HepG2 (cell line): Measurements from ENCODE around the gene GFER. TPM values are rescaled to one million over a fixed set of nuclear protein-coding genes. Genes with fewer than 3 reads are reported as not detected.

ENCODE experiments used
- ATAC-seq: fragments of 200-7000 bp; cut with Tn5 transposase; 3 replicates; pipeline ENCODE4 v1.9.1; 2020; ENCODE audit warnings: mild to moderate bottlenecking, moderate library complexity
- BruUV-seq: library from RNA; stranded (reverse); fragments of 400-500 nt; replicated peaks from 2 replicates; lab custom pipeline; 2021; lab: Mats Ljungman, UMichigan
- CTCF ChIA-PET: fragments of 300-600 bp; formaldehyde crosslinking; extraction: SDS; loops from one replicate; lab custom pipeline; 2021; ENCODE audit warnings: low total read pairs, inconsistent platforms, low intra/inter-chr PET ratio; lab: Yijun Ruan, JAX
- POLR2A ChIA-PET: fragments of 350-600 bp; sonication (Branson Sonifier 250); formaldehyde crosslinking; loops from one replicate; lab custom pipeline; 2020; ENCODE audit warnings: antibody characterized with exemption, inconsistent platforms; lab: Yijun Ruan, JAX
- DNase-seq: peaks from one replicate; pipeline ENCODE4 v3.0.0-alpha.2; 2015; ENCODE audit warnings: low spot score
- FAIRE-seq: peaks from 3 replicates; lab custom pipeline; 2011; peaks lifted over from hg19 to GRCh38; lab: Jason Lieb, UNC
- H2AFZ ChIP-seq: one replicate; pipeline ENCODE4 v1.6.1; 2011; ENCODE audit warnings: low read length, inconsistent platforms
- H3K27ac ChIP-seq: fragments of 300-600 bp; 3 replicates; pipeline ENCODE4 v1.8.0; 2011; ENCODE audit warnings: mixed run types, mild to moderate bottlenecking, mixed read lengths, low read length, inconsistent platforms; ENCODE audit not compliant: insufficient read depth; ENCODE audit errors: extremely low read length
- H3K27me3 ChIP-seq, 2 experiments: fragments of 200-600 bp in 1 of 2; 2 replicates in 1 of 2; 3 replicates in 1 of 2; pipeline versions ENCODE4 v1.6.0 to v1.8.0; 2011; ENCODE audit warnings: low read length in 2 of 2, mild to moderate bottlenecking in 2 of 2, moderate library complexity in 2 of 2, inconsistent platforms in 1 of 2; ENCODE audit not compliant: insufficient read depth in 2 of 2, control insufficient read depth in 1 of 2
- H3K36me3 ChIP-seq, 2 experiments: fragments of 200-600 bp in 1 of 2; replicated peaks in 1 of 2; 2 replicates in 1 of 2; 3 replicates in 1 of 2; pipeline versions ENCODE4 v1.5.1 to v1.8.0; 2011; ENCODE audit warnings: low read length in 2 of 2, inconsistent platforms in 1 of 2; ENCODE audit not compliant: insufficient read depth in 2 of 2, control insufficient read depth in 1 of 2
- H3K4me1 ChIP-seq: 2 replicates; pipeline ENCODE4 v1.5.1; 2012; ENCODE audit warnings: low read length, inconsistent platforms; ENCODE audit not compliant: insufficient read depth
- H3K4me2 ChIP-seq: 2 replicates; pipeline ENCODE4 v1.6.0; 2011; ENCODE audit warnings: low read depth, low read length, inconsistent platforms
- H3K4me3 ChIP-seq, 3 experiments: fragments of 200-600 bp in 1 of 3; sonication (generic), shearing (Covaris generic) in 1 of 3; replicated peaks in 1 of 3; 2 replicates each; pipeline ENCODE4 v1.5.1; 2011 to 2016; ENCODE audit warnings: low read length in 3 of 3, inconsistent platforms in 2 of 3, low read depth in 2 of 3, mild to moderate bottlenecking in 2 of 3, control low read depth in 1 of 3, mixed read lengths in 1 of 3; ENCODE audit not compliant: insufficient read depth in 1 of 3
- H3K79me2 ChIP-seq: one replicate; pipeline ENCODE4 v1.6.1; 2011; ENCODE audit warnings: low read length, inconsistent platforms; ENCODE audit not compliant: insufficient read depth
- H3K9ac ChIP-seq: 2 replicates; pipeline ENCODE4 v1.6.0; 2011; ENCODE audit warnings: mild to moderate bottlenecking, low read depth, low read length, inconsistent platforms; ENCODE audit not compliant: insufficient read depth
- H3K9me3 ChIP-seq: 2 replicates; pipeline ENCODE4 v1.5.1; 2012; ENCODE audit warnings: mild to moderate bottlenecking, low read length
- H4K20me1 ChIP-seq: 2 replicates; pipeline ENCODE4 v1.6.0; 2011; ENCODE audit warnings: inconsistent platforms, mild to moderate bottlenecking, low read length, moderate library complexity; ENCODE audit not compliant: insufficient read depth
- CENPBD1 ChIP-seq: sonication (generic); formaldehyde crosslinking; IDR thresholded peaks from 2 replicates; pipeline ENCODE4 v1.8.0; 2022; ENCODE audit warnings: missing genetic modification reagents, low read depth, mild to moderate bottlenecking, borderline replicate concordance
- FOXA1 ChIP-seq, 2 experiments: fragments of 450-650 bp in 1 of 2; sonication (generic) in 1 of 2; formaldehyde crosslinking in 1 of 2; IDR thresholded peaks; 2 replicates each; pipeline versions ENCODE4 v1.4.0 to v1.6.1; 2016 to 2020; ENCODE audit warnings: missing genetic modification reagents in 1 of 2
- HIVEP1 ChIP-seq: sonication (generic); formaldehyde crosslinking; IDR thresholded peaks from 2 replicates; pipeline ENCODE4 v1.4.0; 2020; ENCODE audit warnings: mild to moderate bottlenecking, missing genetic modification reagents
- NFKBIZ ChIP-seq: IDR thresholded peaks from 2 replicates; pipeline ENCODE4 v1.6.1; 2018; ENCODE audit warnings: missing genetic modification reagents, missing compliant biosample characterization
- PITX1 ChIP-seq: sonication (generic); formaldehyde crosslinking; IDR thresholded peaks from 2 replicates; pipeline ENCODE4 v1.5.1; 2020; ENCODE audit warnings: mild to moderate bottlenecking, missing genetic modification reagents
- SRSF1 ChIP-seq: fragments of 200-400 bp; formaldehyde crosslinking; optimal IDR thresholded peaks from 2 replicates; pipeline ENCODE3; 2017; ENCODE audit warnings: mild to moderate bottlenecking, low read depth, low read length, moderate library complexity
- ZFX ChIP-seq: sonication (generic); formaldehyde crosslinking; IDR thresholded peaks from 2 replicates; pipeline ENCODE4 v1.4.0; 2020; ENCODE audit warnings: mild to moderate bottlenecking, low read depth, missing genetic modification reagents, moderate library complexity
- ZNF232 ChIP-seq: sonication (generic); formaldehyde crosslinking; IDR thresholded peaks from 2 replicates; pipeline ENCODE4 v1.4.0; 2020; ENCODE audit warnings: missing genetic modification reagents, borderline replicate concordance
- ZNF549 ChIP-seq: sonication (generic); formaldehyde crosslinking; IDR thresholded peaks from 2 replicates; pipeline ENCODE4 v1.5.0; 2020; ENCODE audit warnings: missing genetic modification reagents
- ZNF563 ChIP-seq: sonication (generic); formaldehyde crosslinking; IDR thresholded peaks from 2 replicates; pipeline ENCODE4 v1.8.0; 2022; ENCODE audit warnings: mild to moderate bottlenecking, moderate library complexity, missing genetic modification reagents
- WGBS: methylation state at CpG from one replicate; pipeline ENCODE4 v1.1.6; 2017; ENCODE audit warnings: low lambda C conversion rate; 5-methylcytosine and 5-hydroxymethylcytosine counted together
- in situ Hi-C: cut with HindIII; loops from 2 replicates; pipeline ENCODE4 v1.10.0; 2017; ENCODE audit warnings: low pct_unique_long_range_greater_than_20kb; ENCODE audit not compliant: extremely low pct_ligation_motif_present
- intact Hi-C: fragments of 100-400 bp; cut with micrococcal nuclease; formaldehyde crosslinking; loops from one replicate; pipeline ENCODE4 v1.10.0; 2022; ENCODE audit not compliant: unreplicated experiment
- polyA plus RNA-seq, 8 experiments: library from polyadenylated mRNA; depleted of rRNA in 3 of 8; stranded (reverse) in 7 of 8; unstranded in 1 of 8; fragments of >200 nt; fragmentation: Illumina TruSeq in 4 of 8; extraction: Trizol in 4 of 8; gene quantifications; 2 replicates each; pipeline versions ENCODE4 v1.2.1 to v1.2.3, GENCODE V29; 2011 to 2016; ENCODE audit warnings: low read depth in 4 of 8, missing spikeins in 1 of 8, mixed read lengths in 1 of 8; ENCODE audit not compliant: insufficient read depth in 1 of 8
- total RNA-seq, 5 experiments: library from RNA; depleted of rRNA; stranded (reverse); fragments of >200 nt; fragmentation: Illumina TruSeq; extraction: Trizol; gene quantifications; 2 replicates each; pipeline ENCODE4 v1.2.3, GENCODE V29; 2016; ENCODE audit warnings: low read depth in 1 of 5
- TF ChIP-seq, protein P1 (sequence below): IDR thresholded peaks from 2 replicates; pipeline ENCODE4 v1.6.1; 2012; ENCODE audit warnings: inconsistent platforms
- TF ChIP-seq, protein P2 (sequence below): sonication (generic); formaldehyde crosslinking; IDR thresholded peaks from 2 replicates; pipeline ENCODE4 v1.5.1; 2020; ENCODE audit warnings: mild to moderate bottlenecking, missing genetic modification reagents, moderate library complexity
- TF ChIP-seq, protein P3 (sequence below): sonication (generic); formaldehyde crosslinking; IDR thresholded peaks from 2 replicates; pipeline ENCODE4; 2020; ENCODE audit warnings: missing genetic modification reagents, mild to moderate bottlenecking, borderline replicate concordance

The GFER gene
- total and polyA plus RNA-seq, 2 of the 13 experiments (the other 11 are each of a cell fraction or from before 2014, with no cell fraction given), result 28.6 to 71.7 TPM

DNA sequence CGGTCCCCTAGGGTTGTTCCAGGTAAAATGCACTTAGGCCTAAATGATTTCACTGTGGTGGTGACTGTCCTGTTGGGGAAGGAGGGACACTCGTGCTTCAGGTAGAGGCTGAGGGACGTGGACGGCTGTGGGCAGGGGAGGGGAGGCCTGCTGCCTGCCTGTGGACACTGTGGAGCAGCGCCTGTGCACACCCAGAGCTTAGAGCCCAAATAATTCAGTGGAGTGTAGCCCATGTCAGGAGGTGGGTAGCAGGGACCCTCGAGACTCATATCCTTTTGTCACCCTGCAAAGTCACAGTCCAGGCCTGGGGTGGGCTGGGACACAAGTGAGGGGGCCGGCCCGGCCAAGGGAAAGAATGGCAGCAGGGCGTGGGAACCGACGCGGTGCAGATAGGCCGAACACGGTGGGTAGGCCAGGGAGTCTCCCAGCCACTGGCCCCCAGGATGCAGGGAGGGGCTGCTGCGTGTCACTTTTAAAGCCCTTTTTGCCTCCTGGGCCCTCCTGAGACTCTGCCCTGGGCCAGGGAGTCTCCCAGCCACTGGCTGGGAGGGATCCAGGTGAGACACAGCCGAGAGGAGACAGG lies 42.0 kb downstream of the GFER start:
- Histone ChIP-seq H2AFZ (no peak overlapping the region), H3K4me3 (peak overlapping the region; percentile 45 to 79 (median 58)), H3K4me1 (peaks cover 62% of the 10 kb centered on the region), H3K36me3 (no peaks in the 10 kb centered on the region), H3K27ac (no peak overlapping the region), H3K9me3 (no peaks in the 10 kb centered on the region), H4K20me1 (0 out of 2 replicates have a peak, but pooled peaks cover 7% of the 10 kb centered on the region), H3K9ac (peak overlapping the region; percentile 60; the same call in 1 of the 2 replicates), H3K79me2 (peaks cover 3% of the 10 kb centered on the region), H3K27me3 (peaks cover 1 to 9% of the 10 kb centered on the region in 2 experiments; a peak in 2 of 5 replicates), H3K4me2 (peak overlapping the region; percentile 81)
- CTCF ChIA-PET, result no interaction called here
- intact Hi-C loops (no loop called here), in situ Hi-C loops (no loop called here)
- FAIRE-seq (no peak), DNase-seq (no peak), ATAC-seq (peak; percentile 1; the same call in 2 of the 3 replicates)
- 14% methylated on average over 1 of the region's 16 CpGs for WGBS
- BruUV-seq, result no TSS peak
- POLR2A ChIA-PET, result interaction anchor here (1.0 to 6.2 kb wide), 4 partner anchors 8 to 129 kb away, joined by 3 to 62 read pairs (median 32); partner anchors contain the start of gene TRAF7
- no peak for TF ChIP-seq ZNF549 (CRISPR knock-in tag)
- peak; percentile 17; the same call in 1 of the 2 replicates for TF ChIP-seq HIVEP1
- TF ChIP-seq, protein P1, sequence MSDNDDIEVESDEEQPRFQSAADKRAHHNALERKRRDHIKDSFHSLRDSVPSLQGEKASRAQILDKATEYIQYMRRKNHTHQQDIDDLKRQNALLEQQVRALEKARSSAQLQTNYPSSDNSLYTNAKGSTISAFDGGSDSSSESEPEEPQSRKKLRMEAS, result 0 out of 2 replicates have a peak, but pooled peaks have one; percentile 19
- peak; percentile 85 for TF ChIP-seq SRSF1
- peak; percentile 57 for TF ChIP-seq ZFX (CRISPR knock-in tag)
- 0 out of 2 replicates have a peak, but pooled peaks have one; percentile 34 for TF ChIP-seq PITX1
- TF ChIP-seq FOXA1 (IDR thresholded peaks at IDR 0.05), result no peak
- no peak for TF ChIP-seq FOXA1 (CRISPR knock-in tag; IDR thresholded peaks at IDR 0.05)
- no peak for TF ChIP-seq CENPBD1 (CRISPR knock-in tag)
- no peak for TF ChIP-seq NFKBIZ (CRISPR knock-in tag)
- TF ChIP-seq, protein P2, sequence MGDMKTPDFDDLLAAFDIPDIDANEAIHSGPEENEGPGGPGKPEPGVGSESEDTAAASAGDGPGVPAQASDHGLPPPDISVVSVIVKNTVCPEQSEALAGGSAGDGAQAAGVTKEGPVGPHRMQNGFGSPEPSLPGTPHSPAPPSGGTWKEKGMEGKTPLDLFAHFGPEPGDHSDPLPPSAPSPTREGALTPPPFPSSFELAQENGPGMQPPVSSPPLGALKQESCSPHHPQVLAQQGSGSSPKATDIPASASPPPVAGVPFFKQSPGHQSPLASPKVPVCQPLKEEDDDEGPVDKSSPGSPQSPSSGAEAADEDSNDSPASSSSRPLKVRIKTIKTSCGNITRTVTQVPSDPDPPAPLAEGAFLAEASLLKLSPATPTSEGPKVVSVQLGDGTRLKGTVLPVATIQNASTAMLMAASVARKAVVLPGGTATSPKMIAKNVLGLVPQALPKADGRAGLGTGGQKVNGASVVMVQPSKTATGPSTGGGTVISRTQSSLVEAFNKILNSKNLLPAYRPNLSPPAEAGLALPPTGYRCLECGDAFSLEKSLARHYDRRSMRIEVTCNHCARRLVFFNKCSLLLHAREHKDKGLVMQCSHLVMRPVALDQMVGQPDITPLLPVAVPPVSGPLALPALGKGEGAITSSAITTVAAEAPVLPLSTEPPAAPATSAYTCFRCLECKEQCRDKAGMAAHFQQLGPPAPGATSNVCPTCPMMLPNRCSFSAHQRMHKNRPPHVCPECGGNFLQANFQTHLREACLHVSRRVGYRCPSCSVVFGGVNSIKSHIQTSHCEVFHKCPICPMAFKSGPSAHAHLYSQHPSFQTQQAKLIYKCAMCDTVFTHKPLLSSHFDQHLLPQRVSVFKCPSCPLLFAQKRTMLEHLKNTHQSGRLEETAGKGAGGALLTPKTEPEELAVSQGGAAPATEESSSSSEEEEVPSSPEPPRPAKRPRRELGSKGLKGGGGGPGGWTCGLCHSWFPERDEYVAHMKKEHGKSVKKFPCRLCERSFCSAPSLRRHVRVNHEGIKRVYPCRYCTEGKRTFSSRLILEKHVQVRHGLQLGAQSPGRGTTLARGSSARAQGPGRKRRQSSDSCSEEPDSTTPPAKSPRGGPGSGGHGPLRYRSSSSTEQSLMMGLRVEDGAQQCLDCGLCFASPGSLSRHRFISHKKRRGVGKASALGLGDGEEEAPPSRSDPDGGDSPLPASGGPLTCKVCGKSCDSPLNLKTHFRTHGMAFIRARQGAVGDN (CRISPR knock-in tag), result peak; percentile 30; the same call in 1 of the 2 replicates
- TF ChIP-seq, protein P3, sequence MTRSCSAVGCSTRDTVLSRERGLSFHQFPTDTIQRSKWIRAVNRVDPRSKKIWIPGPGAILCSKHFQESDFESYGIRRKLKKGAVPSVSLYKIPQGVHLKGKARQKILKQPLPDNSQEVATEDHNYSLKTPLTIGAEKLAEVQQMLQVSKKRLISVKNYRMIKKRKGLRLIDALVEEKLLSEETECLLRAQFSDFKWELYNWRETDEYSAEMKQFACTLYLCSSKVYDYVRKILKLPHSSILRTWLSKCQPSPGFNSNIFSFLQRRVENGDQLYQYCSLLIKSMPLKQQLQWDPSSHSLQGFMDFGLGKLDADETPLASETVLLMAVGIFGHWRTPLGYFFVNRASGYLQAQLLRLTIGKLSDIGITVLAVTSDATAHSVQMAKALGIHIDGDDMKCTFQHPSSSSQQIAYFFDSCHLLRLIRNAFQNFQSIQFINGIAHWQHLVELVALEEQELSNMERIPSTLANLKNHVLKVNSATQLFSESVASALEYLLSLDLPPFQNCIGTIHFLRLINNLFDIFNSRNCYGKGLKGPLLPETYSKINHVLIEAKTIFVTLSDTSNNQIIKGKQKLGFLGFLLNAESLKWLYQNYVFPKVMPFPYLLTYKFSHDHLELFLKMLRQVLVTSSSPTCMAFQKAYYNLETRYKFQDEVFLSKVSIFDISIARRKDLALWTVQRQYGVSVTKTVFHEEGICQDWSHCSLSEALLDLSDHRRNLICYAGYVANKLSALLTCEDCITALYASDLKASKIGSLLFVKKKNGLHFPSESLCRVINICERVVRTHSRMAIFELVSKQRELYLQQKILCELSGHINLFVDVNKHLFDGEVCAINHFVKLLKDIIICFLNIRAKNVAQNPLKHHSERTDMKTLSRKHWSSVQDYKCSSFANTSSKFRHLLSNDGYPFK (CRISPR knock-in tag), result 0 out of 2 replicates have a peak, but pooled peaks have one; percentile 36
- 0 out of 2 replicates have a peak, but pooled peaks have one; percentile 37 for TF ChIP-seq ZNF563 (CRISPR knock-in tag)
- TF ChIP-seq ZNF232, result no peak
